Measurements from ENCODE around the gene OXER1.

Gene OXER1

GRCh38 chr2:42764096-42764495, at the start of gene OXER1:
TSS of gene OXER1 (minus strand) at chr2:42764135. CDS start at chr2:42764062, 73 bp downstream.
- no peak for DNase-seq

- DNase-seq: peak in 1 of 2 experiments; percentile 72
Observed at GRCh38 chr2:42812899-42813479, 49.1 kb upstream of the OXER1 start.

GRCh38 chr2:42810971-42811811, 47.3 kb upstream of the OXER1 start:
- DNase-seq: peak in 1 of 2 experiments; percentile 45

- peak; percentile 85 to 95 for DNase-seq
Observed at GRCh38 chr2:42810121-42810970, 46.4 kb upstream of the OXER1 start.

GRCh38 chr2:42809819-42810120, 45.8 kb upstream of the OXER1 start:
- peak; percentile 77 to 83 for DNase-seq

GRCh38 chr2:42809131-42809818, 45.3 kb upstream of the OXER1 start:
- DNase-seq: no peak

GRCh38 chr2:42808301-42808700, 44.4 kb upstream of the OXER1 start:
- DNase-seq: no peak

- no peak for DNase-seq
Observed at GRCh38 chr2:42806786-42807185, 42.9 kb upstream of the OXER1 start.

GRCh38 chr2:42804891-42805290, 41.0 kb upstream of the OXER1 start:
- DNase-seq: no peak

- no peak for DNase-seq
Observed at GRCh38 chr2:42804338-42804737, 40.4 kb upstream of the OXER1 start.

- DNase-seq: no peak
Observed at GRCh38 chr2:42802150-42802549, 38.2 kb upstream of the OXER1 start.

GRCh38 chr2:42801381-42801780, 37.4 kb upstream of the OXER1 start:
- DNase-seq: no peak

- no peak for DNase-seq
Observed at GRCh38 chr2:42800981-42801380, 37.0 kb upstream of the OXER1 start.

GRCh38 chr2:42800461-42800962, 36.6 kb upstream of the OXER1 start:
- no peak for DNase-seq

GRCh38 chr2:42799881-42800280, 35.9 kb upstream of the OXER1 start:
- DNase-seq: no peak

- no peak for DNase-seq
Observed at GRCh38 chr2:42797281-42797680, 33.3 kb upstream of the OXER1 start.

GRCh38 chr2:42796427-42797248, 32.7 kb upstream of the OXER1 start:
- no peak for DNase-seq

- no peak for DNase-seq
Observed at GRCh38 chr2:42795841-42796301, 31.9 kb upstream of the OXER1 start.

- DNase-seq: no peak
Observed at GRCh38 chr2:42795275-42795674, 31.3 kb upstream of the OXER1 start.

- no peak for DNase-seq
Observed at GRCh38 chr2:42794271-42795046, 30.5 kb upstream of the OXER1 start.

Data from SW 1271 (cell line).